GM03348 (cell line): ENCODE measurements around the gene LRRC8B.
"Not testable (repeated sequence)": the region's sequence is repeated elsewhere in the genome, so short reads cannot be mapped to it uniquely, and the experiment has no call there.

ENCODE experiments used
- DNase-seq: peaks from one replicate; pipeline ENCODE4 v3.0.0; 2012; ENCODE audit warnings: low spot score

Gene LRRC8B

DNA sequence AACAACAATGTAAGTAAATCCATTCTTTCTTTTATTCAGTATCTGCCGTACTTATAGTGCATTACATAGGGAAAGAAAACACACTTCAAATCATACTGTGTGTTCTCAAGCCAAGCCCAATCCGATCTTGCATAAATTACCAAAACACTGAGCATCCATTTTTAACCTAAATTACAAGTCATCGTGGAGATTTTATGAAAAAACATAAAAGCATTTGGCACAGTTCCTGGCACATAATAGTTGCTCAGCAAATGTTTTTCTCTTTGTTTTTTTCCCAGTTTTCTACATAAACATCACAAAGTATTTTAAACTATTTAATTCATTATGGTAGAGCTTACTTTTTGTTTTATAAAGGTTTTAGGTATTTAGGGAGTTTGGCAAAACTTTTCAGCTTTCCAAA, 60.2 kb downstream of the LRRC8B start:
- DNase-seq: no peak

DNA sequence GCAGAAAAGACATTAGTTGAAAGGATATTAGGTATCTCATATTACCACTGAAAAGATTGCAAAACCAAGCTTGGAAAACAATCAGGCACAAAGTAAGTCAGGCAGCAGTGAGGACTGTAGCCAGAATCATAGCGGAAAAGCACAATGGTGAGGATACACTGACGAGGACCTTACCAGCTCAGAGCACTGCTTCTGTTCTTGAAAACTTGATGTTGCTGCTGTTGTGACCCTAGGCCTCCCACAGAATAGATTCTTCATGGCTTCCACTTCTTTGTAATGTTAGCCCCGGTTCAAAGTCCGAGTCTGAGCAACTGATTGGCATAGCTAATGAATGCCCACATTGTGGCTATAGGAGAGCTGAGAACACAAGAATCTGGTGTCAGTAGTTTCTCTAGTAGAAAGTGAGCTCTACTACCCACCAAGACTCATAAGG, 63.1 kb downstream of the LRRC8B start:
- DNase-seq: no peak

GRCh38 chr1:89588480-89588879, 63.9 kb downstream of the LRRC8B start:
- no peak for DNase-seq

DNA sequence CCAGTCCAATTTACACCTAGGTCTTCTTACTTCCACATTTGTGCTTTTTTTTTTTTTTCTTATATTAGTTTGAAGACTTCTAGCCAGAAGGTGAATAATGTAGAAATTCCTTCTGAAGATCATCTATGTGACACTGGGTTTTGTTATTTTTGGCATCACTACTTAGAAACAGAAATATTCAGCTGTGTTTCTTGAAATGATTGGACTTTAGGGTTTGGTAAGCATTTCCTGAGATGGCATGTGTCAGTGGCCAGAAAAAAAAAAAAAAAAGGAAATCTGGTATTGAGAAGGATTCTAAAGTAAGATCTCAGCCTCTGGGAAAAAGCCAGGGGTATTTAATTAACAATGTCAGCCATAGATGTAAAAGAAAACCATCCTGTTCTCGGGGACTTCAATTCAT, 64.9 kb downstream of the LRRC8B start:
- no peak for DNase-seq

DNA sequence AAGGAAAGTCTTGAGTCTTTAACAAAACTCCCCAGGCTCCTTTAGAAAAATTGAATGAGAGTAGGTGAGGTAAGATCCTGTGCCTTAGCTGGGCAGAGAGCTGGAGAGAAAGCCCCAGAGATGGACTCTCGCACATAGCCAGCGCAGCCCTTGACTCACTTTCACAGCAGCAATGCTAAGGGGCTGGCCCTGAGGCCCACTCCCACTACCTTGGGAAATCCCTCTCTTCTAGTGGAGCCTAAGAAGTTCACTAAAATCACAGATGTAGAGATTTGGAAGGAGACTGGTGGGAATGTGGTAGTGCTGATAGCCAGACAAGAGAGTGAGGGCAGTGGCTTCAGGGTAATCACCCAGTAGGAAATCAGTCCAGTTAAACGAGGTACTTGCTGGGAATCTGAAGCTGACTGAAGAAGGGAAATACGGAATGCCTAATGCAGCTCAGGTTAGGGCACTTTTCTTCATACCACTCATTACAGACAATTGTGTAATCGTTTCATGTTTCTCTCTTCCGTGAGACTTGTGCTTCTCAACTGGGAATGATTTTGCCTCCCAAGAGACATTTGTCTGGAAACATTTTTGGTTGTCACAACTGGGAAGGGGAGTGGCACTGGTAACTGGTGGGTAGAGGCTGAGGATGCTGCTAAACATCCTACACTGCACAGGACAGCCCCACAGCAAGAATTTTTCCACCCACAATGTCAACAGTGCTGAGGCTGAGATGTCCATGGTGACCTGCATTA, 65.9 kb downstream of the LRRC8B start:
- no peak for DNase-seq

DNA sequence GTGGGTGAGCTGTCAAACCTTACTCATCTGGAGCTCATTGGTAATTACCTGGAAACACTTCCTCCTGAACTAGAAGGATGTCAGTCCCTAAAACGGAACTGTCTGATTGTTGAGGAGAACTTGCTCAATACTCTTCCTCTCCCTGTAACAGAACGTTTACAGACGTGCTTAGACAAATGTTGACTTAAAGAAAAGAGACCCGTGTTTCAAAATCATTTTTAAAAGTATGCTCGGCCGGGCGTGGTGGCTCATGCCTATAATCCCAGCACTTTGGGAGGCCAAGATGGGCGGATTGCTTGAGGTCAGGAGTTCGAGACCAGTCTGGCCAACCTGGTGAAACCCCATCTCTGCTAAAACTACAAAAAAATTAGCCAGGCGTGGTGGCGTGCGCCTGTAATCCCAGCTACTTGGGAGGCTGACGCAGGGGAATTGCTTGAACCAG, 68.3 kb downstream of the LRRC8B start:
- DNase-seq: not testable (repeated sequence)

DNA sequence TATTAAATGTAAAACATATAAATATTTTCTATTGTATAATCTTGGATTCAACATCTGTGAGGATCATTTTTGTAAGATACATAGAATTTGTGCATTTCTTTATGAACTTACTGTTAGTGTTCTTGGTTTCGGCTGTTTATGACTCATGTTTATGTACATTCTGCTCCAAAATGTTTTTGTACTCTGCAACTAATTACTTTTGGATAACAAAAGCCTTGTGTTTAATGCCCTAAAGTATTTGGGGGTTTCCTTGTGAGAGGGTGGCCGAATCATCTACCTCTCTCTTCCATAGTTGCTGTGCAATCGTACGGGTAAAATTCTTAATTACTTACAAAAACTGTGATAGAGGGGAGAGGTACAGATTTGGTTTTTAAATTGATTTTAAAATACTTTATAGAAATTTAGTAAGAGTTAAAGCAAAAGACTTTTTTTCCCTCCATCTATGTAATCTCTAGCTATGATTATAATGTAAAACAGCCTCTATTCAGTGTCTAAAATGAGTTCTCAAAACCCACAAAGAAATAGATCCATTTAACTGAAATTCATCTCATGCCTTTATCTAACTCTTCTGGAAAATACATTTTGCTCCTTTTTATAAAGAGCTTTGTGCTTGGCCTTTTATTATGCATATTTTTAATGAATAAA, 69.6 kb downstream of the LRRC8B start:
- DNase-seq: no peak

- no peak for DNase-seq
Measured at GRCh38 chr1:89596698-89597097, 72.1 kb downstream of the LRRC8B start.

GRCh38 chr1:89598450-89599331, 74.1 kb downstream of the LRRC8B start:
- peak; percentile 58 for DNase-seq

DNA sequence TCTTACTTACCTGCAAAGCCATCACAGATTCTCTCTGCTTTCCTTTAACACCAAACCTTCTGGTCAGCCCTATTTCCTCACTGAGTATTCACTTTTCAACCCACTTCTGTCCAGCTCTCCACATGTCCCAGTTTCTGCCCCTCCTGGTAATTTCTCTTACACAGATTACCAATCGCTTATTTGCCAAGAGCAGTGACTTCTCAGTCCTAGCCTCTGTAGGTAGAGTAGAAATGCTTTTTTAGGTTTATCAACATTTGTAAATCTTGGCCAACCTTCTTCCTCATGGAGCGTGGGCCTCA, 74.7 kb downstream of the LRRC8B start:
- no peak for DNase-seq

DNA sequence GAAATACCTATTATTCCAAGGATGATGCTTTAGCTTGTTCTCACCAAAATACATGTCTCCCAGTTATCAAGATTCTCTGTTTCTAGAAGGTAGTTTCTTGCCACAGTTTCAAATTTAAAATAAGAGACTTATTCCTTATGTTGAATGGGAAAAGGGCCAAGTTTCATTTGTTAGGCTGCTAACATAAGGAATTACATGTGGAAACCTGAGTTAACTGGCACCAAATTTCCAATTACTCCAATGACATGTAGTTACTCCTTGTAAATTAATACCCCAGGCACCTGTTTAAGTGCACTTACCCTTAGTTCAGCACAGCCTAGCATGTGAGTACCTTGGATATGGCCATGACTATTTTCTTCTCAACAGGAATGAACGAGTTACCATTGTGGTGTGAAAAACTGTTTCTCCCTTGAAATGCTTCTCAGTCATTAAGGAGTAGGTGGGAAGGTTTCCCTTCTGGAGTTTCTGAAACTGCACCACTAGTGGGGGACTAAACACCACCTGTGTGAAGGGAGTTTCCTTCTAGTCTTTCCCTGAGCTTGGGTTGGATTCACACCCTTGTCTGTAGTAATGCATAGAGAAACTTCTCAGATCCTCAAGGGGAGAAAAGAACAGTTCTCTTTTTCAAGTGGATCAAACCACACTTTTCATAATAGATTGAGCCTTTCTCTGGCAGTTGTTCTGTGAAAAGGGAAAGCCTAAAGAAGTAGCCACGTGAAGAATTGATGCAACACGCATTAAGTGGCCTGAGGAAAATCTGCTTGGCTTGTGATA, 76.0 kb downstream of the LRRC8B start:
- DNase-seq: no peak

DNA sequence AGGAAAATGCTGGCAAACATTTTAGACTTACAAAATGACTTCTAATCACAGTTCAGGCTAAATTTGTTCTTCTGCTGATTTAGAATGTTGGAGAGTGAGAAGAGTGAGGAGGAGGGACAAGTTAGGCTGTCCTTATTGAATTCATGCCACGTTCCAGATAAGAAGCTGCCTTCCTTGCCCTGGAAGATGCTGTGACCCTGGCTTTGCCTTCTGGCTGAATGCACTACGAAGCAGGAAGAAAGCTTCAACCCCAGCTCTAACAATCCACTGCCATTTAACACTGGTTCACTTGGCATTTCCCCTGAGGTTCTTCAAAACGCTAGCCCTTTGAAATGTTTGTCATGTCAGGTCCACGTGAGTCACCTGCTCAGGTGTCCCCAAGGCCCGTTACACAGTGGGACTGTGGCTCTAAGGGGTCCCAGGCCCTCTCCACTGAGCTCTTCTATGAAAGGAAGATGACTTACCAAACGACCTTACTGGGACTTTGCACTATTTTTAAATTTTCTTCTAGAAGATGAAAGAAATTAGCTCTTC, 78.3 kb downstream of the LRRC8B start:
- DNase-seq: no peak

DNA sequence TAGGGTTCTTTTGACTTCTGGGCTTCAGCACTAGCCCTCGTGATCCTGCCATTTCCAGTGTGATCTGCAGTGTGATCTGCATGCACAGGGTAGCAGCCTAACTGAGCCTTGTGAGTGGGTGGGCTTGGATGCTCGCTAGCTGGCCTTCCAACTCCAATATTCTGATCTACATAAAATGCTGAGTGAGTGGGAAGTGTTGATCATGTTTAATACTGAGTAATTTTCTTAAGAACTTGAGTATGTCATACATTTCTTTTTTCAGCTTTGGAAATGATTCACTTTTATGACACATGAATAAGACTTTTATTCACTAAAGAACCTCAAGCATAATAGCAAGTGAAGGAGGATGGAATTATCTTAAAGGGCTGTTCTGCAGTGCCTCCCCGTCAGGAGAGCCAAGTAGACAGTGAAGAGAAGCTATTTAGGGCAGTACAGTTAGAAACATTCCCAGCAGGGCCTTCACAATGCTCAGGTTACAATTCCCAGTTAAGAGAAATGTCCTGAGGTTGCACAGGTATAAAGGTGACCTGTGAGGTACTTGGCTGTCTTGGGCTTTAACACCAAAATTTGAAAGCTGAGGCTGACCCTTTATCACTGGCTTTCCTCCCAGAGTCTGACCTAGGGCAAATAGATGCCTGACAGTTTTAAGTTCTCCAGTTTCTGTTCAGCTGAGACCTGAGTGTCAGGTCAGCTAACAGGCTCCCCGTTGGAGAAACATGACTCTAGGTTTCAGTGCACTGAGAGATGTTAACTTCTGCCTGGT, 79.2 kb downstream of the LRRC8B start:
- peak; percentile 13 for DNase-seq

DNA sequence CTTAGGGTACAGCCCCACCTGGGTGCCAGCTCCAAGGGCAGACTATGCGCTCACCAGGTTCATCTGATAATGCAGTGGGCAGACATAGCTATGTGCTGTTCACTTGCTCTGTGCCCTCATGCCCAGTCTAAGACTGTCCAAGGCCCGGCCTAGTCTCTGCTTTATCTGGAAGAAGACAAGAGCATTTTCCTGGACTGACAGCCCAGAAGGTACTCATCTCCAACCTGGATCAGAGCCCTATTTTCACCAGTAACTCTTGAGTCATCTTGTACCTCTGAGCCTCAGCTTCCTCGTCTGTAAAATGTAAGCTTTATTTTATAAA, 79.7 kb downstream of the LRRC8B start:
- no peak for DNase-seq

DNA sequence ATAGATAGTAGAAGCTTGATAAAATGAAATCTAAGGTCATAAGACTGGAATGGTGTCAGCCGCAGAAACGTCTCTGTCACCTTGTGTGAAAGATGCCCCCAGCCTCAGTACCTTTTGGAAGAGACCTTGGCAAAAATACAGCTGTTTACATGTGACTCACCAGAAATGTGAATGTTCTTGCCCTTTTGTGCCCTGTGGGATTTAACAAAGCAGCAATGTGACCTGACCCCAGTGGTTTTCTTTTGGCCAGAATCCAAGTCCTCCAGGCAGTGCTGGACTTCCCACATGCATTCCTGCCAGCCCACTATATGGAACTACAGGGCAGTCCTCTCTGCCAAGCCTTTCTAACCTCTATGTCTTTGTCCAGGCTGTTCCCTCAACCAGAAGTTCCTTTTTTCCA, 81.1 kb downstream of the LRRC8B start:
- no peak for DNase-seq

DNA sequence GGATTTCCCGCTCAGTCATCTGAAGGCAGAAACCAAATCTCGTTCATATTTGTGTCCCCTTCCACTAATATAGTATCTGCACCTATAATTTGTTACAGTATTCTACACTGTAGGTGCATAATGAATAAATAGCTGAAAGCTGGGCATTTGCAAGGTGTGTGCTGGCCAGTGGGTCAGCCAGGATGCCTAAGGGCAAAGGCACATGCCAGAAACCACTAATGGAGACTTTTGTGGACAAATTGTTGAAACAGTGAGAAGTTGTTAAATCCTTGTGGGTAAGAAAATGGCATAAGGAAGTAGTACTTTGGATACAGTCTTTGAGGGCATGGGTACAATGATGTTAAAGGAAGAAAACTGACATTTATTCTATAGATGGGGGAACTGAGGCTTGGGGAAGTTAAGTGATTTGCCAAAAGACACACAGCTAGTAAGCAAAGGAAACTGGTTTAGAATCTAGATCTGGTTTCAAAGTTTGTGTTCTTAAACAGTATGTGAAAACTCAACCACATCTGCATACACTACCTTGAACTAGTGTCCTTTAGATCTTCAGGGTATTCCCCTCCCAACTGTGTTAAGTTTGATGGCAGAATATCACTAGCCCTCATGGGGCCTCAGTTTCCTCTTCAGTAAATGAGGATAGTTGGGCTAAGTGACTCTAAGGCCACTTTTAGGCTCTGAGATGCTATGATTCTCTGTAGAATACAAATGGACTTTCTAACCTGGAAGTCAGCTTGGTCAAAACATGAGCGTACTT, 81.8 kb downstream of the LRRC8B start:
- DNase-seq: no peak

DNA sequence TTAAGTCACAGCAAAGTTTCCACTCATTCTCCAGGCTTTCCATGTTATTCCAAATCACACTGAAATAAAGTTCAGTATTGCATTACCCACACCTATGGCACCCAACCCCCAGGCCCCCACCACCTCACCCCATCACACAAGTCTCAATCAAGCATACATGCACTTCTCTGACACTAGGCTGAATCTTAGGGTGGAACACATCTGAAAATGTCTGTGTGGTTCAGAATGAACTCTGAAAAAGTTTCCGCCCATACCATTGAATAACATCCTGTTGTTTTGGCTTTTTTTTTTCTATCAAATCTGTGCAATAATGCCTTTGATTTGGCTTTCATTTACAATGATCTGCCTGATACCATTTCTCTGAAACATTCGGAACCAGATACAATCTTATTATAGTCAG, 82.5 kb downstream of the LRRC8B start:
- DNase-seq: no peak

DNA sequence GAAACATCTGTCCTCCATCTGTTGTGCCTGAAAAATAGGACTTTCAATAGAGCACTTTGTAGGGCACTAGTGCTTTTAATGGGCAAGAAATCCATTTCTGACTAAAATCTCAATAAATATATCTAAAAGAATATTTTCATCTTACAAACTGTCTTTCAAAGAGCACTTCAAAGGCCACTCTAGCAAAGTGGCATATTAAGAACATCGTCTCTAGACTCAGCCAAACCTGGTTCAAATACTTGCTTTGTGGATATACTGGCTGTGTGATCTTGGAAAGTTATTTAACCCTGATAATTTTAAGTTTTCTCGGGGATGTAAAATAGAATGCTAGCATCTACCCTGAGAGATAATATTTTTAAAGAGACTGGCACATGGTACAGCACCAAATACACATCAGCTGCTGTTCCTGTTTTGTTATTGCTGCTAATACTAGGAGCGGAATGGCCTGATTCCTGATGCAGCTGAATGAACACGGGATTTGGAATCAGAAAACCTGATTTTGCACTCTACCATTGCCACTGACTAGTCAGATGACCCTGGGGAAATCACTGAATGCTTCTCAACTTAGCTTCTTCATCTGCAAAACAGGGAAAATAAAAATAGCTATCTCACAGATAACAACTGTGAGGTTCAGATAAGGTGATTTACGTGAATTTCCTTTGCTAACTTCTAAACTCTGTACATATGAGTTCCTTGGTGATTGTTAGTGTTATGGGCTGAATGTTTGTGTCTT, 83.1 kb downstream of the LRRC8B start:
- DNase-seq: no peak

- no peak for DNase-seq
Measured at GRCh38 chr1:89608319-89608983, 83.8 kb downstream of the LRRC8B start.
